Measurements from ENCODE around the gene TMCC3. TPM values are rescaled to one million over a fixed set of nuclear protein-coding genes. Genes with fewer than 3 reads are reported as not detected.
A peak's percentile ranks its signal among the peaks of the same experiment; 100 is the strongest.

Gene TMCC3
- total and polyA plus RNA-seq, 9 of the 15 experiments (the other 6 are each of a cell fraction or from before 2014, with no cell fraction given): not detected

GRCh38 chr12:94616203-94616729 lies 34.1 kb downstream of the TMCC3 start (continued):
- no peak for TF ChIP-seq SRSF1 (IDR thresholded peaks at IDR 0.05; ENCODE audit: low read depth, low read length)
- TF ChIP-seq USF1 (CRISPR knock-in tag; IDR thresholded peaks at IDR 0.05): no peak
- TF ChIP-seq TAL1 (IDR thresholded peaks at IDR 0.05): peak; percentile 82
- TF ChIP-seq CBX5 (IDR thresholded peaks at IDR 0.05; ENCODE audit: borderline replicate concordance, low read depth): no peak
- TF ChIP-seq ZNF431 (CRISPR knock-in tag; IDR thresholded peaks at IDR 0.05): no peak
- peak; percentile 53 to 59; a peak in 3 of 4 replicates for TF ChIP-seq ARNT (IDR thresholded peaks at IDR 0.05)
- TF ChIP-seq FOXM1 (IDR thresholded peaks at IDR 0.05; ENCODE audit: low read depth): peak; percentile 35; the same call in 1 of the 2 replicates
- no peak for TF ChIP-seq FOXM1 (CRISPR knock-in tag; IDR thresholded peaks at IDR 0.05; ENCODE audit: low read depth)
- no peak for TF ChIP-seq SMARCB1 (IDR thresholded peaks at IDR 0.05; ENCODE audit: insufficient read length, low read depth)
- TF ChIP-seq FOXO4 (CRISPR knock-in tag; IDR thresholded peaks at IDR 0.05): no peak
- TF ChIP-seq ZFP91 (CRISPR knock-in tag; IDR thresholded peaks at IDR 0.05): no peak
- no peak for TF ChIP-seq SIX5 (IDR thresholded peaks at IDR 0.05; ENCODE audit: borderline replicate concordance in 1 of 2, insufficient read depth in 1 of 2, low read depth in 1 of 2, low read length in 2 of 2)
- TF ChIP-seq SMARCA4 (IDR thresholded peaks at IDR 0.05): peak; percentile 72; the same call in 1 of the 2 replicates
- no peak for TF ChIP-seq ATF1 (CRISPR knock-in tag; IDR thresholded peaks at IDR 0.05)
- TF ChIP-seq ATF1 (tag; IDR thresholded peaks at IDR 0.05): 0 out of 2 replicates have a peak, but pooled peaks have one; percentile 29
- TF ChIP-seq CBFA2T2 (conservative IDR thresholded peaks at IDR 0.05): peak; percentile 91
- TF ChIP-seq TCF15 (CRISPR knock-in tag; IDR thresholded peaks at IDR 0.05): no peak
- no peak for TF ChIP-seq HMBOX1 (IDR thresholded peaks at IDR 0.05)
- no peak for TF ChIP-seq CREB1 (IDR thresholded peaks at IDR 0.05)
- TF ChIP-seq CREB1 (CRISPR knock-in tag; IDR thresholded peaks at IDR 0.05): peak; percentile 44; the same call in 1 of the 2 replicates
- no peak for TF ChIP-seq CTCFL (IDR thresholded peaks at IDR 0.05; ENCODE audit: borderline replicate concordance, insufficient read depth, low read depth, low read length, poor library complexity, severe bottlenecking)
- no peak for TF ChIP-seq GATAD2B (IDR thresholded peaks at IDR 0.05; ENCODE audit: borderline replicate concordance)
- no peak for TF ChIP-seq HDAC2 (IDR thresholded peaks at IDR 0.05)
- no peak for TF ChIP-seq RUNX1 (IDR thresholded peaks at IDR 0.05; ENCODE audit: low read depth)

Measured in K562 (cell line).